HG03108 (cell line): ENCODE measurements around the gene ERRFI1.
"Not testable (repeated sequence)": the region's sequence is repeated elsewhere in the genome, so short reads cannot be mapped to it uniquely, and the experiment has no call there.

Experiments used
- ATAC-seq: cut with Tn5 transposase; IDR thresholded peaks from one replicate; pipeline ENCODE4 v1.9.1; 2021; ENCODE audit warnings: moderate library complexity; ENCODE audit not compliant: unreplicated experiment

Gene ERRFI1, protein sequence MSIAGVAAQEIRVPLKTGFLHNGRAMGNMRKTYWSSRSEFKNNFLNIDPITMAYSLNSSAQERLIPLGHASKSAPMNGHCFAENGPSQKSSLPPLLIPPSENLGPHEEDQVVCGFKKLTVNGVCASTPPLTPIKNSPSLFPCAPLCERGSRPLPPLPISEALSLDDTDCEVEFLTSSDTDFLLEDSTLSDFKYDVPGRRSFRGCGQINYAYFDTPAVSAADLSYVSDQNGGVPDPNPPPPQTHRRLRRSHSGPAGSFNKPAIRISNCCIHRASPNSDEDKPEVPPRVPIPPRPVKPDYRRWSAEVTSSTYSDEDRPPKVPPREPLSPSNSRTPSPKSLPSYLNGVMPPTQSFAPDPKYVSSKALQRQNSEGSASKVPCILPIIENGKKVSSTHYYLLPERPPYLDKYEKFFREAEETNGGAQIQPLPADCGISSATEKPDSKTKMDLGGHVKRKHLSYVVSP

DNA sequence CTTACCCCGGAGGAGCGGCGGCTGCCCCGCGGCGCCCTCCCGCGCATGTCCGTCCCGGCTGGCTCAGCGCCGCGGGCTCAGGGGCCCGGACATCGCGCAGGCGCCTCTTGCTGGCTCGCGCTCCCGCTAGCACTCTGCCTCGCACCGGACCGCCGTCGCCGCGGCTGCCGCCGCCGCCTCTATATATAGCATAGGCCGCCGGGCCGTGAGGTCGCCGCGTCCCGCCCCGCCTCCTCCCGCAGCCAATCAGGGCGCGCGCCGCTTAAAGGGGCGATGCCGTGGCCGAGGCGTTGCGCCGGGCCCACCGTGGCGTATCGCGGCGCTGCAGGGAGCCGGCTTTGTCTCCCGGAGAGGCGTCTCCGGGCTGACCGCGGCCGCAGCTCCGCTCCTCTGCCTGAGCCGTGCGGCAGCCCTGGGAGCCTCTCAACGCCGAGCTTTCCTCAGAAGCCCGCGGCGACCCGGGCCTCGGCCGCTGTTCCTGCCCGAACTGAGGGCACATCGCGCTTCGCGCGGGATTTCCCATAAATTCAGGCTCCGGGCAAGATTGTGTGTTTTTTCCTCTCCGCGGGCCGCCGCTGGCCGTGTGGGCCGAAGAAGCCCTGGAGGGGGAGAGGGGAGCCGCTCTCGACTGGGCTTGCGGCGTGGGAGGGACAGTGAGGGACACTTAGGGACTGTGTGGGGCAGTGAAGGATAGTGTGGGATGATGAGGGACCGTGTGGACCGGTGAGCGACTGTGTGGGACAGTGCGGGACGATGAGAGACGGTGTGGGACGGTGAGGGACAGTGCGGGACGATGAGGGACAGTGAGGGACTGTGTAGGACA lies at the start of gene ERRFI1:
ERRFI1 (minus strand) TSS at position 157 of the 823 bp plus-strand sequence. CDS start 10,690 bp downstream, outside the sequence.
- ATAC-seq, result peak; percentile 85

DNA sequence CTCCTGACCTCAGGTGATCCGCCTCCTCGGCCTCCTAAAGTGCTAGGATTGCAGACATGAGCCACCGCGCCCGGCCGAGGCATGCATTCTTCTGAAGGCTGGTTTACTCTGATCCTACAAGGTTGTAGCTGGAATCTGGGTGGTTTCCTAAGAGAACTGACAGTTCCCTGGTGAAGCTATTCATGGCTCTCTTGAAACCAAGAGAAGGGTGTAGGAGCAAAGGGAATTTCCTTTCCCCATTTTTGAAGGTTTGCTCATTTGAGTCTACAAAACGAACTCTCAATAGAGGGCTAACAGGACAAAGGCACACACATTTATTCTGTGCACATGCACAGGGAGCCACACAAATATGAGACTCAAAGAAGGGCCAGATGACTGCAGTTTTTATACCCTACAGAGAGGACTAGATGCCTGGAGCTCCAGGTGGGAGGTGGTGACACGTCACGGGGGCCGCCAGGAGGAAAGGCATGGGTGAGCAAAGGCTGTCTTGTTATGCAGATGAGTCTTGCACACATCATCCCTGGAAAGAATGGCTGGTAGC lies 49.5 kb upstream of the ERRFI1 start:
- ATAC-seq, result no peak

DNA sequence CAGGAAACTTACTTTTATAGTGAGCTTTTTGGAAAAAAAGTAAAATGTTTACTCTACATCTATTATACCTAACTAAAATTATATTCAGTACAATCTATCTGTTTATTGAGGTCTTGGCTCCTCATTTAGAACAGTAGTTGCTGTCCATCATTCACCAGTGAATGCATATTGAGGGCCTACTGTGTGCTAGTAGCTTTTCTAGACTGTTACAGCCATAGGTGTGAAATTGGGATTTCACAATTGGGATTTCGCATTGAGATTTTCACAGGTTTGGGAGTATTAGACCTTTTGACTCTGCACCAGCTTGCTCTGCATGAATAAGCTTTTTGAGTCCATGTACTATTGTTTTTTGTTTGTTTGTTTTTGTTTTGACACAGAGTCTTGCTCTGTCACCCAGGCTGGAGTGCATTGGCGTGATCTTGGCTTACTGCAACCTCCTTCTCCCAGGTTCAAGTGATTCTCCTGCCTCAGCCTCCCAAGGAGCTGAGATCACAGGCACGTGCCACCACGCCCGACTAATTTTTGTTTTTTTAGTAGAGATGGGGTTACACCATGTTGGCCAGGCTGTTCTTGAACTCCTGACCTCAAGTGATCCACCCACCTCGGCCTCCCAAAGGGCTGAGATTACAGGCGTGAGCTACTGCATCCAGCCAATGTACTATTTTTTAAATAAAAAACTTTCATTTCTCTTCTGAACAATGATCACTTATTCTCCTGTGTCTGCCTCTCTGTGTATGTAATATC lies 47.2 kb upstream of the ERRFI1 start:
- no peak for ATAC-seq

DNA sequence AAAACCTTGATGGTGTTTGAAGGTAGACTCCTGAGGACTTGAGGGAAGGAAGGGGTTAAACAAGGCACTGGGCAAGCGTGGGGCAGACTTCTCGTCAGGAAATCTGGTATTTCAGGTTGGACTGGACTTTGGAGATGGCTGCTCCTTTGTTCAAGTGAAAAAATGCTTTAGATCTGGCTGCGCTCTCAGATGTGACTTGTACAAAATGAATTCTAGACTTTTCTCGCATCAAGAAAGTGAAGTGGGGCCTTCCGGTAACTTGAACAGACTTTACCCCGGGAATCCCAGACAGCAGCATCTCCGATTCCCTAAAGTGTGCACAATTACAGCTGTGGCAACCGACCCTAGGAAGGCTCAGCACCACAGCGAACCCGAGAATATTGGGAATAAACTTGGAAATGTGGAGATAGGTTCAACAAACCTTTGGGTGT lies 44.3 kb upstream of the ERRFI1 start:
- no peak for ATAC-seq

DNA sequence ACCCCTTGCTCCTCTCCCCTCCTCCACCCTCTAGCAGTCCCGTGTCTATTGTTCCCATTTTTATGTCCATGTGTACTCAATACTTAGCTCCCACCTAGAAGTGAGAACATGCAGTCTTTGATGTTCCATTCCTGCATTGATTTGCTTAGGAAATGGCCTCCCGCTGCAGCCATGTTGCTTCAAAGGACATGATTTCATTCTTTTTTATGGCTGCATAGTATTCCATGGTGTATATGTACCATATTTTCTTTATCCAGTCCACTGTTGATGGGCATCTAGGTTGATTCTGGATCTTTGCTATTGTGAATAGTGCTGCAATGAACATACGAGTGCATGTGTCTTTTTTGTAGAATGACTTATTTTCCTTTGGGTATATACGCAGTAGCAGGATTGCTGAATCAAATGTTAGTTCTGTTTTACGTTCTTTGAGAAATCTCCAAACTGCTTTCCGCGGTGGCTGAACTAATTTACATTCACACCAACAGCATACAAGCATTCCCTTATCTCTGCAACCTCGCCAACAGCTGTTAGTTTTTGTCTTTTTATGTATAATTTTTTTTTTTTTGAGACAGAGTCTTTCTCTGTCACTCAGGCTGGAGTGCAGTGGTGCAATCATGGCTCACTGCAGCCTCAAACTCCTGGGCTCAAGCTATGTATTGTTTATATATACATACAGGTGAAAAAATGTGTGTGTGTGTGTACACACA lies 43.7 kb upstream of the ERRFI1 start:
- not testable (repeated sequence) for ATAC-seq

DNA sequence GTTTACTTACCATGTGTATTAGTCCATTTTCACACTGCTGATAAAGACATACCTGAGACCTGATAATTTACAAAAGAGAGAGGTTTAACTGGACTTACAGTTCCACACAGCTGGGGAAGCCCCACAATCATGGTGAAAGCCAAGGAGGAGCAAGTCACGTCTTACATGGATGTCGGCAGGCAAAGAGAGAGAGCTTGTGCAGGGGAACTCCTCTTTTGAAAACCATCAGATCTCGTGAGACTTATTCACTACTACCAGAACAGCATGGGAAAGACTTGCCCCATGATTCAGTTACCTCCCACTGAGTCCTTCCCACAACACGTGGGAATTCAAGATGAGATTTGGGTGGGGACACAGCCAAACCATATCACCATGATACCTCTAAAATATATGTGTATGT lies 39.3 kb upstream of the ERRFI1 start:
- ATAC-seq, result no peak

DNA sequence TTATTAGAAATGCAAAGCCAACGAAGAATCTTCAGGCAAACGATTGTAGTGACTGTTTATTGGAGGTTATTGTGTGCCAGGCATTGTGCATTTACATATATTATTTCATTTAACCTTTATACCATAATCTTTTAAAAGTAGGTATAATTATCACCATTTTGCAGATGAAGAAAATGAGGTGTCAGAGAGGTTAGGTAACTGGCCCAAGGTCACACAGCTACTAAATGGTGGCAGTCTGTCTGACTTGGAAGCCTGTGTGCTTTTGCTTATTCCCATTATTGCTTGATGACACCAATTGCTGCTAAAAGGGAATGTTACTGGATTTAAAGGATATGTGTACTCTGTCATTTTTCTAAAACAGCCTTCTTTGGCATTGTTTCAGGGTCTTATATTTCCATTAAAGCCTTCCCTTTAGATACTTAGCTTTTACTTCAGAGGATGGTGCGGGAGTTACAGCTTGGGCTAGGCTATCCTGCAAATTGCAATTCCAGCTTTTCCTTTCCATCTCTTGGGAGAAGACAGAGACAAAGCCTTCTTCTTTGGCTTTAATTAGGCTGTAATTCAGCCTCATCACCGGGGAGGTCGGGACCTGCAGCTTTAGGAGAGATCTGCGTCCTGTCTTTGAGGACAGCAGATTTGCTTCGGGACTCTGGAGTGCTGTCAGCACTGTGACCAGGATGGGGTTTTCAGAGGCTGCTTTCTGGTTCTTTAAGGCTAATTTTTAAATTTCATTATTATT lies 37.4 kb upstream of the ERRFI1 start:
- ATAC-seq, result no peak

DNA sequence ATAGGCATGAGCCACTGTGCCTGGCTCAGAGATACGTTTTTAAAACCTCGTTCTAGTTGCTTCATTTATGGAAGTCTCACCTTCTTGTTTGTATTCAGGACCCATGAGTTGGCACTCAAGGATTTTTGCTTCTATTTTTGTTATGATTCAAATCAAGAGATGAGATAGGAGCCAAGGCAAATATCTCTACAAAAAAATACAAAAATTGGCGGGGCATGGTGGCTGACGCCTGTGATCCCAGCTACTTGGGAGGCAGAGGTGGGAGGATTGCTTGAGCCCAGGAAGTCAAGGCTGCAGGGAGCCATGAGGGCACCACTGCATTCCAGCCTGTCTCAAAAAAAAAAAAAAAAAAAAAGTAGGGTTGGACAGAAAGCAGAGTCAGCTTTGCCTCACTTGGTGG lies 36.8 kb upstream of the ERRFI1 start:
- ATAC-seq, result no peak

DNA sequence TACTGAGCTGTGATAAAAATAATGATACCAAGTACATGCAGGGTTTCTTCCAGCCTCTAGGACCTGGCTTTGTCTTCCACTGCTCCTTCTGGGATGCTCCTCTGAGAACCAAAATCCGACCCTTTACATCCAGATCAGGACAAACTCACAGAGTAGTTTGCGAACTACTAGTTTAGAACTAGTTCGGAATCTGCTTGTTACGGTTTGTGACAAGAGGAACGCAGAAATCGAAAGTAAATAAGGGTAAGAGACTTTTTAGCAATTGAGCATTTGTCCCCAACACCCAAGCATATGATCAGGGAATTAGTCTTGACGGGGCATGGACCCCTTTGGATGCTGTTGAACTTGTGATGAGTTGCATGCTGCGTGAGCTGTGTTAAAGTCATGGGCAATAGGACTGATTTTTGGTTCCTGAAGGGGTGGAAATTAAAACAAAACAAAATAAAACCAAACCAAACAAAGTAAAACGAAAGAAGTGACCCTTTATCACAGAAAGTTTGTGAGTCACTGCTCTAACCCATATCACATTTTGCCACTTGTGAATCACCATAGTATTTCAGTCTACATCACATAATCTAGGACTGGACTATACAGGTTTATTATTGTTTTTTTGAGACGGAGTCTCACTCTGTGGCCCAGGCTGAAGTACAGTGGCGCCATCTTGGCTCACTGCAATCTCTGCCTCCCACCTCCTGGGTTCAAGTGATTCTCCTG lies 35.7 kb upstream of the ERRFI1 start:
- ATAC-seq, result no peak

DNA sequence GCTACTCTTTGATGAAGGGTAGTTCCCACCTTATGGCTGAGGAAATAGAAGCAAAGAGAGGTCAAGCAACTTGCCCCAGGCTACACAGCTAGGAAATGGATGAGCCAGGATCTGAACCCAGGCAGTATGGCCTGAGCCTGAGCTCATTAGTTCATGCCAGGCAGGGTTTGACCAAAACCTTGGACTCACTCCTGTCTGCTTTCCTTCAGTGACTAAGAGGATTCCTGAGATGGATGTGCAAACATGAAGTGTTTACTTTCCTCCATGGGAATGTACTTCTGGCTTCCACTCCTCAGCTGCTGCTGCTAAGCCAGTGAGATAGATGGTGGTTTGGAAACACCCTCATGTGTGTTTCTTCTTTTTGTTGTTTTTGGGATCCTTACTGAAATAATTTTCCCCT lies 35.1 kb upstream of the ERRFI1 start:
- ATAC-seq, result no peak

DNA sequence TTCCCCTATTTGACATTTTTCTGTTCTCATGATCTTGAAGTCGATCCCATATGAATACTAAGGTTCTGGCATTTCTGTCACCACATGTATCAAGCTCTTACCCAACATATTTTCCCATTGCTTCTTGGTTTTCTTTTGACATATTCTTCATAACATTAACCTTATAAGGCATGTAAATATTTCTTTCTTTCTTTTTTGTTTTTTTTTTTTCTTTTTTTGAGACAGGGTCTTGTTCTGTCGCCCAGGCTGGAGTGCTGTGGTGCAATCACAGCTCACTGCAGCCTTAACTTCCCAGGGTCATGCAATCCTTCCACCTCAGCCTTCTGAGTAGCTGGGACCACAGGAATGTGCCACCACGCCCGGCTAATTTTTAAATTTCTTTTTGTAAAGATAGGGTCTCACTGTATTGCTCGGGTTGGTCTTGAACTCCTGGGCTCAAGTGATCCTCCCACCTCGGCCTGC lies 33.1 kb upstream of the ERRFI1 start:
- no peak for ATAC-seq

DNA sequence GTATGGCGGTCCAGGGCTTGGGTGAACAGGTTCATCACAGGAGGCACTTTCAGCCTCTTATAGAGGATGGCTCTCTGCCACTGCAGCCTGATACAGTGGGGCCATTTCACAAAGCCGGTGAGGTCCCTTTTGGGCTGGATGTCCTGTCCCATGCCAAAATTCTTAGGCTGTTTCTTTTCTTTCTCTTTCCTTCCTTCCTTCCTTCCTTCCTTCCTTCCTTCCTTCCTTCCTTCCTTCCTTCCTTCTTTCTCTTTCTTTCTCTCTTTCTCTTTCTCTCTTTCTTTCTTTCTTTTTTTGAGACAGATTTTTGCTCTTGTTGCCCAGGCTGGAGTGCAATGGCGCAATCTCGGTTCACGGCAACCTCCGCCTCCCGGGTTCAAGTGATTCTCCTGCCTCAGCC lies 31.7 kb upstream of the ERRFI1 start:
- ATAC-seq, result not testable (repeated sequence)

DNA sequence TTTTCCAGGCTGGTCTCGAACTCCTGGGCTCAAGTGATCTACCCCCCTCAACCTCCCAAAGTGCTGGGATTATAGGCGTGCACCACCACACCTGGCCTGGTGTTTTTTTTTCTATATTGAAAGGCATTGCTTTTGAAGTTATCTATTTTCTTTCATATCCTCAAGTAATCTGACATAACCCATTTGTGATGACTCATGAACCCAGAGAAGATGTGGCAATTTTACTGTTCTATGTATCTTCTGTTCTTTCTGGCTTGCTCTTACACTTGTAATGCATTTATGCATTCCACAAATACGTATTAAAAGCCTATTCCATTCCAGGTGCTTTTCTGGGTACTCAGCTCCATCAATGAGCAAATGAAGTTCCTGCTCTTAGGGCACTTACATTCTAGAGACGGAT lies 29.9 kb upstream of the ERRFI1 start:
- ATAC-seq, result no peak

DNA sequence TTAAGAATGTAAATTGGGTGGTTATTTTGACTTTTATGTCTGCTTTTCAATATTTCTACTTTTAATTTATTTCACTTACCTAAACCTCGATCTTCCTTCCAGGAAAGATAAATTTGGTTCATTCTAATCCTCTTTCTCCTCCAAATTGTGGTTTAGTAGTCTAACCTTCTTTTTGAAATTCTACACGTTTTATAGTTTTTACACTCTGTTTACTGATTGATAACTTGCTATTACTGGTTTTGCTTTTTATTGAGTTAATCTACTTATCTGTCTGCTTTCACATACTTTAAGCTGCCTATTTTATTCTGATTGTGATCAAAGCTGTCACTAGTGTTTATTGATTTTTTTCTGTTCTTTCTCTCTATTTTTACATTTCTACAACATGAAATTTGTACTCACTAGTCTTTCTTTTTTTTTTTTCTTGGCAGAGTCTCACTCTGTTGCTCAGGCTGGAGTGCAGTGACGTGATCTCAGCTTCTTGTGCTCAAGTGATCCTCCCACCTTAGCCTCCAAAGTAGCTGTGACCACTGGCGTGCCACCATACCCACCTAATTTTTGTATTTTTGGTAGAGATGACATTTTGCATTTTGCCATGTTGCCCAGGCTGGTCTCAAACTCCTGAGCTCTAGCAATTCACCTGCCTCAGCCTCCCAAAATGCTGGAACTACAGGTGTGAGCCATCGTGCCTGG lies 27.9 kb upstream of the ERRFI1 start:
- ATAC-seq, result no peak

DNA sequence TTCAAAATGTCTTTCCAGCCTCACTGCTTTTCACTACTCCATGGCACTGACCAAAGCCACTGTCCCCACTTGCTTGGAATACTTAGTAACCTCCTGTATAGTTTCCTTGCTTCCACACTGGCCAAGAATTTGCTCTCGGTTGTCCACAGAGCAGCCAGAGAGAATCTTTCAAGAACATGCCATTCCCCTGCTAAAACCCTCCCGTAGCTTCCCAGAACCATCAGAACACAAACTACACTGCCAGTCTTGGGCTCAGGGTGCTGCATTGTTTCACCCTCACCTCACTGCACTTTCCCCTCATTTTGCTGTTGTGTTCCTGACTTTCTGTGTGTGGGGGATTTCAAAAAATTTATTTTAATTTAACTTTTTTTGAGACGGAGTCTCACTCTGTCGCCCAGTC lies 25.5 kb upstream of the ERRFI1 start:
- ATAC-seq, result no peak

DNA sequence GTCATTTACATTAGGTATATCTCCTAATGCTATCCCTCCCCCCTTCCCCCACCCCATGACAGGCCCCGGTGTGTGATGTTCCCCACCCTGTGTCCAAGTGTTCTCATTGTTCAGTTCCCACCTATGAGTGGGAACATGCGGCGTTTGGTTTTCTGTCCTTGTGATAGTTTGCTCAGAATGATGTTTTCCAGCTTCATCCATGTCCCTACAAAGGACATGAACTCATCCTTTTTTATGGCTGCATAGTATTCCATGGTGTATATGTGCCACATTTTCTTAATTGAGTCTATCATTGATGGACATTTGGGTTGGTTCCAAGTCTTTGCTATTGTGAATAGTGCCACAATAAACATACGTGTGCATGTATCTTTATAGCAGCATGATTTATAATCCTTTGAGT lies 23.1 kb upstream of the ERRFI1 start:
- not testable (repeated sequence) for ATAC-seq

DNA sequence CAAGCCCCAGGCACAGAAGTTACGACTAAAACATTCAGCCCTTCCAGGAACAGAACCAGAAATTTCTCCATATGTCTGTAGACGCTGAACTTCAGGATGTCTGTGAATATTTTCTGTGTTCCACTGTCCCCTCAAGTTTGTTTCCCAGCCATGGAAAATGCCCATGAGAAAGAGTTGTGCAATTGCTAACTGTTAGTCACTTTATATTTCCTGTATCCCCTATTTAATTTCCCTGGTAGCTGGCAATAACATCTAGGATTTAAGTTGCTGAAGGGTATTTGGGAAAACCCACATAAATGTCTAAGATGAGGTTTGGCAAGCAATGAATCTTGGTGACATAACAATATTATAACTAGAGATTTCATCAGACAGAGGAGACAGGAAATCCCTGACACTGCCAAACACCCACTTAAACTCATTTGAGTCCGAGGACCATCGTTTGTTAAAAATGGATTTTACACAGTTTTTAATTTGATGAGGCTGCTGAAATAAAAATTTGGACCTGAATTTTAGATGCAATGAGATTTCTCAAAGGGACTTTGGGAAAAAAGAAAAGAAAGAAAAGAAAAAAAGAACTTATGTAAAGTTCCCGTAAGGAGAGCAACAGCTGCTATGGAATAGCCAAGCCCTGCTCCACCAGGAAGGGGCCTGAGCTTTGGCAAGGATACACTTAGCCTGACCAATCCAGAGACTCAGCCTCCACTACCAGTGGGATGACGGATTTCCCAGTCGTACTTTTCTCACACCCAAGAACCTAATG lies 21.8 kb upstream of the ERRFI1 start:
- ATAC-seq, result no peak

DNA sequence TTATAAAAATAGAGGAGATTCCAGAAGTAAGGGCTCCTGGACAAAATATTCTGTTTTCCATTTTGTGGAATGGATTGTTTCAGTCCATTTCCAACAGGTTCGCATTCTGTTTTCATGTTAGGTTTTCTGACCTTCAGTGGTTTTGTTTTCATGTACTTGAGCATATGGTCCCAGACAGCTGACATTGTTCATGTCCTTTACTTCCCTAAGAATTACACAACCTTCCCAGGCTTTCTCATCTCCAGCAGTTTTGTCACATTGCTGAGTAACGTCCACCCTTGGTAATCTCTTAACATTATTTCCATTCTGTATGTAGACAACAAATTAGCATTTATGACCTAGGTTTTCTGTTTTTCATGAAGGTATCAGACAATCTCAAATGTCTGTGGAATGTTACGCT lies 21.0 kb upstream of the ERRFI1 start:
- no peak for ATAC-seq
